Measurements from ENCODE around the gene KAZN.
A peak's percentile ranks its signal among the peaks of the same experiment; 100 is the strongest.

- TF ChIP-seq CTCF (conservative IDR thresholded peaks at IDR 0.05 in 1 of 2, IDR thresholded peaks at IDR 0.05 in 1 of 2; ENCODE audit: low read depth in 1 of 2, low read length in 2 of 2) = peak; percentile 95 to 97
- no peak for TF ChIP-seq EZH2 (IDR thresholded peaks at IDR 0.05; ENCODE audit: low read length, missing control alignments)
Observed at GRCh38 chr1:15046487-15047165, 448.1 kb downstream of the KAZN start.

All from fibroblast of lung (primary cell).